HG03378 (cell line): ENCODE data around the gene DLG2.

ENCODE experiments used
- ATAC-seq: cut with Tn5 transposase; IDR thresholded peaks from one replicate; pipeline ENCODE4 v1.9.1; 2021; ENCODE audit warnings: mild to moderate bottlenecking, moderate library complexity; ENCODE audit not compliant: unreplicated experiment

DLG2 gene

GRCh38 chr11:83583757-83584366 is 2043.3 kb downstream of the DLG2 start:
- peak; percentile 99 for ATAC-seq

DNA sequence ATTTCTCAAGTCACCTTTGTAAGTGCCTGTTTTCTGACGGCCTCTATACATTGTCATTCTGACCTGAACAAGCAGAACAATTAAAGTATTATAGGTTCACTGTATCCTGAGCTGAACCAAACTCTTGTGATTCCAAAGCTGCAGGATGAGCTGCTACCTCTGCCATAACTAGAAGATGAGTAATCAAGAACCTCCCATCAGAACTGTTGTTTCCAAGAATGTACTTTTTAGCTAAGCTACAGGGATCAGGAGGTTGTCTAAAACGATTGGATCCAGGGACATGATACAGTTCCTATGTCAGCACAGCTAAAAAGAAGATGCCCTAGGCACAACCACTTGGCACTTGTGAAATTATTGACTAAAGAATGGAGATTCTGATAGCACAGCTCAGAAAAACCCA is 2052.6 kb downstream of the DLG2 start:
- no peak for ATAC-seq

DNA sequence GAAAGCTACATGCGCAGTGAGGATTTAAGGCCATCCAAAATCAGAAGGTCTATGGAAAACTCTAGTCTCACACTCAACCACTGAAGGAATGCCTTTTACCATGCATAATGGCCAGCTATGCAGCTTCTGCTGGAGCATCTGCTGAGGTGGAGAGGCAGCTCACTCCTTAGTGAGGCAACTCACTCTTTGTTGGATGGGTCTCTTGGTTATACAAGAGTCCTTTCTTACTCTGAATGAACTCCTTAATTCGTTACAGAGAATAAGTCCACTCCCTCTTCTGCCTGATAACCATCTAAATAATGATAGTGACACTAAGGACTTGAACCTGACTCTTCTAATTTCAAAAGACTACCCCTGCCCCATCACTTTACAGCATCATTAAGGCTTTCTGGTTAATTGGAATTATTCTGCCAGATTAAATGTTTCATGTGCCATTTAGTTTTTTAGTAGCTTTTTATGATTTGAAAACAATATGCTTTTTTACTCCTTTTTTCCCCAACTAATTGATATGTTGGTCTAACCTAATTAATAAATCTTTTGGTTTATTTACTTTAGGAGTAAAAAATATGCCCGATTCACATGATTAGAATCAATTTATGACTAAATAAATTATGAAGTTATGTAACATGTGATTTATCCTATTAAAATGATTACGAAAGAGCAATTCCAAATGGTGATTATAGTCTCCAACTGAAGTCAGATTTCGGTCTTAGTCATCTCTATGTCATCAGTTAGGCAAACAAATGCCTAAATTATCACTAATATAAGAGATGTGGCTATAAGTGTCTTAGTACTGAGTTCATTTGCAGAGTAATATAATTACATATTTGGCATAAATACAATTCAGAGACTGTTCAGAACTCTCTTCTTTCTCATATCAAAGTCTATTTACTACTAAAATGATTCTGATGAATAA is 2054.3 kb downstream of the DLG2 start:
- no peak for ATAC-seq

- no peak for ATAC-seq
Observed at GRCh38 chr11:83571302-83571701, 2055.8 kb downstream of the DLG2 start.

DNA sequence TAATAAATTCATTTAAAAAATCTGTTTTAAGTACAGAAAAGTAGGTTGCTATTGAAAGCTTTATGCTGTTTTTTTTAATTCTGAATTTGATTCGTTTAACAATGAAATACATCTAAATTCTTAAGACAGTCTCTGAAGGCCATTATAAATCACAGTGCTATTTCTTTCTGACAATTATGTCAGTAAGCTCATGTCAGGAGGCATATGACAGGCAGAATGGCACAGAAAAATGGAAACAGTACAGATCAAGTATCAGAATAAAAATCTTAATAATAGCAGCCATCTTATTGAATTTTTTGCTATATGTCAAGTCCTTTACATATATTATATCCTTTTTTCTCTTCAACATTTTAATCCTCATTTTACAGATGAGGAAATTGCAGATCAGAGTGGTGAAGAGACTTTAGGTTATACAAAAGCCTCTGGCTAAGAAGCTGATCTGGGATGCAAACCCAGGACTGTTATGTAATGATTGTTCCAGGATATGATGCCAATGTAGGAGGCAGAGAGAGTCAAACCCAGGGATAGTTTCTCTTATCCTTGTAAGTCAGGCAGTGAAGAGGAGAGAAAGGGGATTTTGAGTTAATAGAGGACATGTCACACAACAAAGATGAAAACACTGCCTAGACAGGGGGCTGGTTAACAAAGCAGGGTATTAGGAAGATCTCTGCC is 2057.9 kb downstream of the DLG2 start:
- no peak for ATAC-seq

- ATAC-seq: no peak
Observed at GRCh38 chr11:83568516-83568915, 2058.6 kb downstream of the DLG2 start.

- ATAC-seq: no peak
Observed at GRCh38 chr11:83566950-83567349, 2060.2 kb downstream of the DLG2 start.

GRCh38 chr11:83564870-83565269 is 2062.3 kb downstream of the DLG2 start:
- no peak for ATAC-seq

GRCh38 chr11:83558281-83558680 is 2068.9 kb downstream of the DLG2 start:
- ATAC-seq: no peak

- no peak for ATAC-seq
Observed at GRCh38 chr11:83557653-83558052, 2069.5 kb downstream of the DLG2 start.

DNA sequence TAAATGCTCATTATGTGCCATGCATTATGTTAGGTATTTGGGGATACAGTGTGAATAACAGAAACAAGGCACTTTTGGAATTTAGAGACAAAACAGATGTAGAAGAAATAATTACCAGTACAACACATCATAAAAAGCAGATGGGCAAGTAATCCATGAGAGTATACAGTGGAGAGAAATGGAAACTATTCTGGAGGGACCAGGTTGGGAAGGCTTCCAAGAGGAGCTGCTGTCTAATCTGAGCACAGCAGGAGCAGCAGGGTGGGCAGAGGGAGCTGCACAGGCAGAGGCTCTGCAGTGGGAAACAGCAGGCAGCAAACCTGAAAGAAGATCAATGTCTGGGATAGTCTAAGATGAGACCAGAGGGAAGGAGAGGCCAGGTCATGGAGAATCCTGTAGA is 2072.3 kb downstream of the DLG2 start:
- no peak for ATAC-seq

DNA sequence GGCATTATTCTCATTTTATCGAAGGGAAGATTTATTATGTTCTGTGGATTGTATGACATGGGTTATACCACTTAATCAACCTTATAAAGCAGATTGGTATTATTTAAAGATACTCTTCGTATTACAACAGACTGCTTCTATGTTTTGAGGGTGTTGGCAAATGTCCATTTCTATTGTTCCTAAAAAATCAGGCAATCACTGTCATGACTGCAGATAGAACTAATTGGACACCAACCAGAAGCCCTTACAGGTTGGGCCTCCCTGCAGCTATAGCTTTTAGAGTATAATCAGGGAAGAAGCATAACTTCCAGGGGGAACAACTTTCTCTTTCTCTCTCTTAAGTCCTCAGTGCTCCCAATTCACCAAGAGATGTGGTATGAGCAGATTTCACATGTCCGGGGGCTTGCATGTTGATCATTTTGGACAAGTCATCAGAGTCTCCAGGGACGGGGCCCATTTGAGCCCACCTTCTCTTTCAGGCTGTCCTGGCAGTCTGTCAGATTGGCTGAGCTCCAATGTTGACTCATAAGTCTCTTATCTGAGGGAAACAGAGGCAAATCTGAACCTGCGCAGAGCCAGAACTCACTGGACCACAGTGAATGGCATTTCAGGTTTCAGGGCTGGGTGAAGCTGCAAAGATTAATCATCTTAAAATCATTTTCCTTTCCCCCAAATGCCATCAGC is 2077.0 kb downstream of the DLG2 start:
- ATAC-seq: no peak

DNA sequence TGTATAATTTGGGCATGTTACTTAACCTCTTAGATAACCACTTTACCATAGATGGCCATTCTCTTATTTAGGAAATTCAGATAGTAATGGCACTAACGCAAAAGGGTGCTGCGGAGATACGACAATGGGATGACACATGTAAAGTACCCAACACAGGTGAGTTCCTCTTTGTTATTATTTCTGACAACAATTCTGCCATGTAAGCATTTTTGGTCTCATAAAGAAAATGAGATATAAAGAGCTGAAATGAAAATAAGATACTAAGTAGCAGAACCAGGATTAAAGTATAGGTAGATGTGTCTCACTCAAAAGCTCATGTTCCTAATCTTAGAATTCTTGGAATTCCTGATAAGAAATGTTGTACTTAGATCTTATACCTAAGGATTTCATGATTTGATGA is 2080.8 kb downstream of the DLG2 start:
- ATAC-seq: no peak

DNA sequence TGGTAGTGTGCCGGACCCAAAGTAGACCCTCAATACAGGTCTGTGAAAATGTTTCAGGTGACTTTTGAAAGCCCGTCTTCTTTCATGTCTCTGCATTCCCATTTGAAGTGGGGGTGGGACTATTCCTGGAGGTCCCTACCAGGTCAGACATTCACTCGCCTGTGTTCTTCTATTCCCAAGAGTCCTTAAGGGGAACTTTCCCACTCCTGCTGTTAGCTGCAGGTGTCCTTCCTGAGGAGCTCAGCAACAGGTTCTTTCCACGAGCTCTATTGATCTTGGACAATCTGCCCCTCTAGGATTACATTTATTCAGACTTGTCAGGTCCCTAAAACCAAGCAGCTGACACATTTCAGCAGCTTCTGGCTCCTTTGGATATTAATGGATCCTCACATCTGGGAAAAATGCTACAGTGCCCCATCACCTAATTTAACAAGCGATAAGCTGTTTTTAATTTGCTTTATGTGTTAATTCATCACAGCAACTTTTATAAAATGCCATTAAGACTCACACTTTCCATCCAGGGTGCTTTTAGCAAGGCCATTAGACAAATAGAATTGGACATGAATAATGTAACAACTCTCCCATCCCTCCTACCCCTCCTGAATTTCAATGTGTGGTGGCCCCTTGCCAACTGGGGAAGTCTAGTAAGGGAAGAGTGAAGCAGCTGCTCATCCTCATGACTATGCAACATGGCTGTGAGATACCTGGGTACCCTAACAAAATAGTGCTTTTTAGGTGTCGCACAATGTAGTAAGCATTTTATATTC is 2081.5 kb downstream of the DLG2 start:
- ATAC-seq: no peak

DNA sequence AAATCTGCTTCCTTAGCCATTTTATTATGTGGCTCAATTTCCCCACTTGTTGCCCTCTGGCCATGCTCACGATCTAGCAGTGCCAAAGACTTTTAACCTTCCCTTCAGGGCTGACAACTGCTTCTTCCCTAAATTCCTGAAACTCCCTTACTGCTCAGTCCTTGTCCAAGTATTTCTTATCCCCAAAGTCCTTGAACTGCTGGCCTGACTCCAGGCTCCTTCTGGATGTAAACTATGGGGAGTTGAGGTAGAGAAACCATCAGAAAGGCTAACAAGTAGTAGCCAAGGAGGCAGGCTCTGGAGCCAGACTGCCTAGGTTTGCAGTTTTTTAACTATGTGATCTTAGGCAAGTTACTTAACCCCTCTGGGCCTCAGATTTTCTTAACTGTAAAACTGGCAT is 2082.3 kb downstream of the DLG2 start:
- no peak for ATAC-seq

DNA sequence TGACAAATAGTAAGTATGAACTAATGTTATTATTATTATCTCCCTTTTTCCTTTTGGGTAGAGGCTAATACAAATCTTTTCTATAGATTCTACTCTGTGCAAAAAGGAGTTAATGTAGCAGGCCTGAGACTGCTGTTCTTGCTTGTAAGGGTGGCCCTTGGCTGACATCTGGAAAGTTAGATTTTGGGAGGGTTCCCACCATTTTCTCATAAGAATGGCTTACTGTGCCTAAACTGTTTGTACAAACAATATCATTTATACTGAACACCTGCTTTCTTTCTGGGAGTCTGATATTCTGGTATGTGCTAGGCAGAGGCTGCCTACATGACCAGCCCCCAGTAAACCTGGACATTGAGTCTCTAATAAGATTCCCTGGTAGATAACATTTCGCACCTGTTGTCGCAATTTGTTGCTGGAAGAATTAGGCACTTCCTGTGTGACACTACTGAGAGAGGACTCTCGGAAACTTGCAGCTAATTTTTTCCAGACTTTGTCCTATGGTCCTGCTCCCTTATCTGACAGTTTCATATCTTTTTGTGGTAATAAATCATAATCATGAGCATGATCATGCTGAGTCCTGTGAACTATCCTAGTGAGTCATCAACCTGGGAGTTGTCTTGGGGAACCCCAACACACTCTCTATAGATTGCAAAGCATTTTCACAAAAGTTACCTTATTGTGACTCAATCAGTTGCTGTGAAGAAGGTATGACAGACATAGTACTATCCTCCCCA is 2083.3 kb downstream of the DLG2 start:
- ATAC-seq: no peak

GRCh38 chr11:83542861-83543260 is 2084.3 kb downstream of the DLG2 start:
- ATAC-seq: no peak

- ATAC-seq: no peak
Observed at GRCh38 chr11:83540728-83541127, 2086.4 kb downstream of the DLG2 start.

DNA sequence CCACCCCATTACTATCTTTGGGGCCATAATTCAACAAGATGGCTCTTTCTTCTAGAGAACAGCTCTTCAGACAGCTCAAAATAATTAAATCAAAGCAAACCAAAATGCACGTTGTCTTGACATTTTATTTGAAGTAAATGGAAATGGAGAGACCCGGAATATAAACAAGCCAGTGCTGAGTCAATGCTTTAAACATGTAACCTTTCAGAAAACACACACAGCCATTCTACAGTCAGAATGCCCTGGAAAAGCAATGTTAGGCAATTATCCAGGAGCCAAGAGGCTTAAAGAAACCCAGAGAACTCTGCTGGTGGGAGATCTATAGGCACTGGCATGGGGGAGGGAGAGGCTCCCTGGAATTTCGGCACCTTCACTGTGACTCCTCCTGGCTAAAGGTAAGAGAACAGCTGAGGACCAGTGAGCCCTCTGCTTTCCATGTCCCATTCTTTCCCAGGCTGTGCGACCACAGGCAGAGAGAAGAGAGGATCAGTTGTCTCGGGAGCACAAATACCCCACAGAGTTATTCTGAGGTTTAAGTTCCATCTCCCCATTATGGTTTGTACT is 2086.9 kb downstream of the DLG2 start:
- ATAC-seq: no peak

GRCh38 chr11:83538286-83538685 is 2088.9 kb downstream of the DLG2 start:
- no peak for ATAC-seq
